IPS DF 6.9 (cell line): ENCODE results near the gene MOV10L1.

Experiments used
- DNase-seq: peaks from one replicate; pipeline ENCODE4 v3.0.0-alpha.2; 2013; ENCODE audit warnings: low read depth, low spot score
- H3K27ac ChIP-seq: one replicate; pipeline ENCODE4 v1.5.1; 2013; ENCODE audit warnings: low read length, control low read depth
- H3K27me3 ChIP-seq: 2 replicates; pipeline ENCODE4 v1.6.1; 2013; ENCODE audit warnings: mild to moderate bottlenecking, low read length; ENCODE audit not compliant: control insufficient read depth, insufficient read depth
- H3K36me3 ChIP-seq: 2 replicates; pipeline ENCODE4 v1.6.1; 2013; ENCODE audit warnings: low read length; ENCODE audit not compliant: control insufficient read depth, insufficient read depth
- H3K4me1 ChIP-seq: 2 replicates; pipeline ENCODE4 v1.6.1; 2013; ENCODE audit warnings: low read length; ENCODE audit not compliant: control insufficient read depth, insufficient read depth
- H3K4me3 ChIP-seq: 2 replicates; pipeline ENCODE4 v1.5.1; 2013; ENCODE audit warnings: mild to moderate bottlenecking, low read length
- H3K9me3 ChIP-seq: 2 replicates; pipeline ENCODE4 v1.6.1; 2013; ENCODE audit warnings: low read length, inconsistent platforms; ENCODE audit not compliant: control insufficient read depth, insufficient read depth
- WGBS: extraction: QIAGEN DNeasy Blood & Tissue Kit; methylation state at CpG from one replicate; pipeline ENCODE4 v1.1.7; 2013; ENCODE audit warnings: mixed read lengths, missing lambda C conversion rate; ENCODE audit not compliant: insufficient read length, insufficient coverage; 5-methylcytosine and 5-hydroxymethylcytosine counted together

The MOV10L1 gene

GRCh38 chr22:50089682-50090411 is at the start of gene MOV10L1:
Gene MOV10L1 (plus strand): TSS chr22:50090006. CDS start chr22:50090089, 83 bp downstream.
- no peak within 1 kb of the TSS for H3K27ac ChIP-seq
- no peaks in the 10 kb centered on the region for H3K4me1 ChIP-seq
- DNase-seq, result no peak
- H3K36me3 ChIP-seq, result no peaks in the 10 kb centered on the region
- whole genome bisulfite sequencing, result no CpG with 5 or more reads among the region's 83 CpGs
- no peaks in the 10 kb centered on the region for H3K9me3 ChIP-seq
- H3K27me3 ChIP-seq, result no peaks in the 10 kb centered on the region
- H3K4me3 ChIP-seq, result no peak within 1 kb of the TSS

- H3K27ac ChIP-seq, result no peak overlapping the region
- no CpG with 5 or more reads among the region's 7 CpGs for WGBS
These were observed 49.1 kb upstream of the MOV10L1 start for GRCh38 chr22:50040717-50041116.

DNA sequence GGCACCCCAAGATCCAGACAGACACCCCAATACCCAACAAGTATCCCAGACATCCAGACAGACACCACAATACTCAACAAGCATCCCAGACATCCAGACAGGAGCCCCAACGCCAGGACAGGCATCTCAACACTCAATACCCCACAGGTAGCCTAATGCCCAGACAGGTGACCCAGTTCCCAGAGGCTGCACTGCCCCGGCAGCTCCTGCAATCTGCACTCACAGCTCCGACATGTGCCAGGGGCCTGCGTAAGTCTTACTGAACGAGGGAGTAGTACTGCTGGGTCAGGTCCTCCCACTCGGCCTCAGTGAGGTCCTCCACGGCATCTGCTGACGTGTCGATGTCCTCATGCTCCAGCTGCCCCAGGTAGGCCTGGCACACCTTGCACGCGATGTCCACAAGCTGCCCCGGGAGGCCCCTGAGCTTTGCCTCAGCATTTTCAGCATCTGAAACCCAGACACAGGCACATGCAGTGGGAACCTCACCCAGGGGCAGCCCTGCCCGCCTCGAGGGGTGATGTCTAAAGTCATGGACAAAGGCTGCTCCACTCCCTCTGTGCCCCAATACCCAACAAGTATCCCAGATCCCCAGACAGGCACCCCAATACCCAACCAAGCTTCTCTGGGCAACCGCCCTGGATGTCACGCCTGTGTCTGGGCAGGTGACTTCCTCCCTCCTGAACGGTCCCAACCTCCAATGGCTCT is 48.3 kb upstream of the MOV10L1 start:
- H3K4me3 ChIP-seq, result no peak overlapping the region
- WGBS, result no CpG with 5 or more reads among the region's 17 CpGs
- H3K9me3 ChIP-seq, result no peaks in the 10 kb centered on the region
- no peak overlapping the region for H3K27ac ChIP-seq
- no peaks in the 10 kb centered on the region for H3K27me3 ChIP-seq
- no peaks in the 10 kb centered on the region; the same call in 1 of the 2 replicates for H3K36me3 ChIP-seq
- no peak for DNase-seq
- no peaks in the 10 kb centered on the region; the same call in 1 of the 2 replicates for H3K4me1 ChIP-seq

More at GRCh38 chr22:50040717-50041116, 49.1 kb upstream of the MOV10L1 start:
- H3K9me3 ChIP-seq, result no peaks in the 10 kb centered on the region
- H3K36me3 ChIP-seq, result no peaks in the 10 kb centered on the region; the same call in 1 of the 2 replicates
- H3K27me3 ChIP-seq, result no peaks in the 10 kb centered on the region
- H3K4me3 ChIP-seq, result no peak overlapping the region
- no peaks in the 10 kb centered on the region; the same call in 1 of the 2 replicates for H3K4me1 ChIP-seq
- DNase-seq, result no peak

DNA sequence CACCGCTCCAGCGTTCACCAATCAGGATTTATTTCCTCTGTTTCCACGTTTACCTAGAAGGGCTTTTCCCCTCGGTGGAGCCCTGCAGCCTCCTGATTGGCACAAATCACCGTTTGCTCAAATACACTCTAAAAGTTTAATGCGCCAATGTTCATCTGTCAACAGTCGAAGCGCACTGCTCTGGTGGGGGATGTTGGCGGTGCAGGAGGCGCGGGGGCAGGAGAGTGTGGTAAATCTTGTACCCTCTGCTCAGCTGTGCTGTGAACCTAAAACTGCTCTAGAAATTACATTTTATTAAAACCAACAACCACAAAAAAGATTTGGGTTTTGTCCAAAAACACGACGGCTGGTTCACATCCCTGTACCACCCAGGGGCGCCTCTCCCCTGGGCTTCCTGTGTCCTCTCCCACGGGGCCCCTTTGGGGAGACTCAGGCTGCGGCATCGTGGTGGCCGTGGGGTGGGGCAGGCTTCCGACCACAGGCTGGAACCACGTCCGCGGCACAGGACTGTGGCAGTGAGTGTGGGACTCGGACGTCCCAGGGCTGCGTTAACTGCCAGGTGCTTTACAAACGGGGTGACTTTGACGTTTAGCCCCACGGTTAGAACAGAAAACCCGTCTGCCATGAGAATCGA is 45.2 kb upstream of the MOV10L1 start:
- Histone ChIP-seq H3K4me1 (no peaks in the 10 kb centered on the region; the same call in 1 of the 2 replicates), H3K9me3 (no peaks in the 10 kb centered on the region), H3K4me3 (no peak overlapping the region), H3K36me3 (no peaks in the 10 kb centered on the region; the same call in 1 of the 2 replicates), H3K27me3 (no peaks in the 10 kb centered on the region), H3K27ac (no peak overlapping the region)
- WGBS, result no CpG with 5 or more reads among the region's 30 CpGs
- no peak for DNase-seq

- WGBS, result no CpG with 5 or more reads among the region's 35 CpGs
- no peak for DNase-seq
- H3K36me3 ChIP-seq, result no peaks in the 10 kb centered on the region; the same call in 1 of the 2 replicates
- H3K4me1 ChIP-seq, result no peaks in the 10 kb centered on the region; the same call in 1 of the 2 replicates
- H3K27ac ChIP-seq, result no peak overlapping the region
- no peaks in the 10 kb centered on the region for H3K27me3 ChIP-seq
- H3K4me3 ChIP-seq, result no peak overlapping the region
- H3K9me3 ChIP-seq, result no peaks in the 10 kb centered on the region
These were observed 44.4 kb upstream of the MOV10L1 start for GRCh38 chr22:50045211-50046018.

GRCh38 chr22:50046019-50046415 is 43.8 kb upstream of the MOV10L1 start:
- H3K36me3 ChIP-seq, result no peaks in the 10 kb centered on the region; the same call in 1 of the 2 replicates
- DNase-seq, result no peak
- no CpG with 5 or more reads among the region's 19 CpGs for WGBS
- H3K9me3 ChIP-seq, result no peaks in the 10 kb centered on the region
- H3K4me3 ChIP-seq, result no peak overlapping the region
- H3K4me1 ChIP-seq, result no peaks in the 10 kb centered on the region; the same call in 1 of the 2 replicates
- no peak overlapping the region for H3K27ac ChIP-seq
- no peaks in the 10 kb centered on the region for H3K27me3 ChIP-seq

DNA sequence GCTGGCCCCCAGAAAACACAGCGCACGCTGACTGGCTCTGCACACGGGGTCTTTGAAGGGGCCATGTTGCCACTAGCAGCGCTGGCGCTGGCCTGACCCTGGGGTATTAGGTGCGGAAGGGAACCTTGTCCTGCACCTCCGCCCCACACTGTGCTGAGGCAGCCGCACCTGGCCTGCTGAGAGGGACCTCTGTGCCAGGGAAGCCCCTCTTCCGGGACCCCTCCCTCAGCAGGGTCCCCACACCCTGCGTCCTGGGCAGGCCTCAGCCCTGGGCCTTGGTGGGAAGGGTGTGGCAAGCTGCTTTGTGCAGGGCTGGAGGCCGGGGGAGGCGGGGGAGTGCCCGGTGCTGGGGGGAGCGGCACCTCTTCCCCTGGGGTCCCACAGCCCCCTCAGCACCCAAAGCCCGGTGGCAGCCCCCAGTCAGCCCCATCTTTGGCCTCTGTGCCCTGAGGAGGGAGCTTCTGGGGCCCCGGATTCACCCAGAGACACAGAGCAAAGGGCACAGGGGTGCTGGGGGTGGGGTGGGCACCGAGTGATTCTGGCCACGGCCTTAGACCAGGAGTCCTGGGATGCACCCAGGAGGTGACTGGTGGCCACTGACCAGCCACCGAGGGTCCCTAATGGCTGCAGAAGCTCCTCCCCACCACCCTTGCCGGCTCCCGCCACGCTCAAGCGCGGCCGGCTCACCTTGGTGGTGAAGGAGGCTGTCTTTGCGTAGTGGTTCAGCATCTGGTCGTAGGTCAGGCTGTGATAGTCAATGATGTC is 43.1 kb upstream of the MOV10L1 start:
- H3K4me3 ChIP-seq, result no peak overlapping the region
- no peaks in the 10 kb centered on the region; the same call in 1 of the 2 replicates for H3K4me1 ChIP-seq
- H3K36me3 ChIP-seq, result no peaks in the 10 kb centered on the region; the same call in 1 of the 2 replicates
- H3K9me3 ChIP-seq, result no peaks in the 10 kb centered on the region
- WGBS, result no CpG with 5 or more reads among the region's 27 CpGs
- no peaks in the 10 kb centered on the region for H3K27me3 ChIP-seq
- no peak for DNase-seq
- H3K27ac ChIP-seq, result no peak overlapping the region

- no peak overlapping the region for H3K27ac ChIP-seq
- no peaks in the 10 kb centered on the region; the same call in 1 of the 2 replicates for H3K4me1 ChIP-seq
- no peaks in the 10 kb centered on the region for H3K36me3 ChIP-seq
- WGBS, result no CpG with 5 or more reads among the region's 16 CpGs
- no peak overlapping the region for H3K4me3 ChIP-seq
- H3K9me3 ChIP-seq, result no peaks in the 10 kb centered on the region
- no peaks in the 10 kb centered on the region for H3K27me3 ChIP-seq
- DNase-seq, result no peak
These were observed 42.5 kb upstream of the MOV10L1 start for GRCh38 chr22:50047346-50047745.

DNA sequence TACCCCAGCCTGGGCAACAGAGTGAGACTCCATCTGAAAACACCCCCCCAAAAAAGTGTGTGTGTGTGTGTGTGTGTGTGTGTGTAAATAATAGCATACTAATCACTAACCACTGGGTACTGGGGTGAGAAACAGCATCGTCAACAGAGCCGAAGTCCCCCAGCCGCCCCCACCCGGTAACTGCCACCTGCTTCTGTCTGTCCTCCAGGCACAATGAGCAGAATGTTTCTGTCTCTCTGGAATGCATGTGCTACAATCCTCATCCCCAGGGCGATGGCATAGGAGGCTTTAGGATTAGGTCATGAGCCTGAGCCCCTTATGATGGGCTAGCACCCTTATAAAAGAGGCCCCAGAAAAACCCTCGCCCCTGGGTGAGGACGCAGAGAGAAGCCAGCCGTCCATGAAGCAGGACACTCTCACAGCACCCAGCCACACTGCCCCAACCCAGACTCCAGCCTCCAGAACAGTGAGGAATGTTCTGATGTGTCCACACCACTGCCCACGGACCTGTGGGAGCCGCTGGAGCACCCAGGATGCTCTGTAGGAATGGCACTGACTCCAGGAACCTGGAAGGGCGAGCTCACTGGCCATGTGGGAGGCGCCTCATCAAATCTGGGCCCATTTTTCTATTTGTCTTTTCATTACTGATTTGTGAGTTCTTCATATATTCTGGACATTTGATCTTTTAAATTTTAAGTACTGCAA is 41.6 kb upstream of the MOV10L1 start:
- no peak overlapping the region for H3K27ac ChIP-seq
- DNase-seq, result no peak

More for the DNA sequence above, 41.6 kb upstream of the MOV10L1 start:
- Histone ChIP-seq H3K27me3 (no peaks in the 10 kb centered on the region), H3K36me3 (no peaks in the 10 kb centered on the region), H3K9me3 (no peaks in the 10 kb centered on the region), H3K4me1 (no peaks in the 10 kb centered on the region; the same call in 1 of the 2 replicates), H3K4me3 (no peak overlapping the region)
- WGBS, result no CpG with 5 or more reads among the region's 12 CpGs
